NOMO-1 (cell line): ENCODE results near the gene CABP5.

Source experiments
- DNase-seq, 2 experiments: peaks; one replicate each; lab custom pipeline; 2025; ENCODE audit not compliant: unreplicated experiment in 2 of 2; lab: John Stamatoyannopoulos, UW

CABP5 gene

DNA sequence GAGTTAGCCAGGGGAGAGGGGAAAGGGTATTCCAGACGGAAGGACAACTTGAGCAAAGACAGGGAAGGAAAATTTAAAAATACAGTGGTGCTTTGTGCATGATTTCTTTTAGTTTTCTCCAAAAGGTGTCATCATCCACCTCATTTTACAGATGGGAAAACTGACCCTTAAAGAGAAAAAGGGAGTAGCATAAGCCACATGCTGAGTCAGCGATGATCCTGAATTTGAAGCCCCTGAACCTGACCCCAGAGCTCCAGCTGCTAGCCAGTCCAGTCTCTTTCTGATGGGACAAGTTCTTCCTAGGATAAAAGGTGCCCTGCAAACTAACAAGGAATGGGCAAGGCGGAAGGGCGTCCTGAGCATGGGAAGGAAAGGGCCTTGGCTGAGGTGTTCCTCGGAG is 10.3 kb downstream of the CABP5 start:
- DNase-seq = no peak

DNA sequence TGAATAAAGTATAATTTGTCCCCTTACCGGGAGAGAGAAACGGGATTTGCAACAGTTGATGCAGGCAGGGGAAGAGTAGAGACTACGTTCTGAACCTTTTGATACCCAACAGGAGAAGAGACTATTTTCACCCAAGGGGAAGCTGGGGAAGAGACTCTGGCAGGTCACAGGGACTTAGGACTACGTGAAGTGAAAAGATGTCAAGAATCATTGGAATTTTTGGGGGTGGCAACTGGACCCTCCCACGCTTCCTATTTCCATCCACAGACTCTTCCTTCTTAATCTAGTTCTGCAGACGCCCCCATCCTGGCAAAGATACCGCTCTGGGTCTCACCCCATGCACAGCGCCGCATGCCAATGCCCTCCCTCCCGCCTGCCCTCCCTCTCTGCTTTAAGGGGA is 13.8 kb downstream of the CABP5 start:
- no peak for DNase-seq

DNA sequence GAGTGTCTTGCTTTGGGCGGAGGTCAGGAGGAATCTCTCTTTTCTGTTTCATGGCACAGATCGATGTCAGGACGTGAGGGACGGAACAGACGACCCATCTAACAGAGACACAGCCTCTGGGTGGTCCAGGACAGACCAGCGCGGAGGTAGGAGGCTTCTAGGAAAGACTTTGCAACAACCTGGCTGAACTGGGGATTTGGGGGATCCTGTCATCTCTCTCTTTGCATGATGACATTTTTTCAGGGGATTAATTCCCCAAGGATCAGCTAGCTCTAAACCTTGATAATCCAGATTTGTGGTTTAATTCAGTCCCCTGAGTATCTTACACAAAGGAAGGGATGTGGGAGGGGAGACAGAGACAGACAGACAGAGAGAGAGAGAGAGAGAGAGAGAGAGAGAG is 14.4 kb downstream of the CABP5 start:
- no peak for DNase-seq

DNA sequence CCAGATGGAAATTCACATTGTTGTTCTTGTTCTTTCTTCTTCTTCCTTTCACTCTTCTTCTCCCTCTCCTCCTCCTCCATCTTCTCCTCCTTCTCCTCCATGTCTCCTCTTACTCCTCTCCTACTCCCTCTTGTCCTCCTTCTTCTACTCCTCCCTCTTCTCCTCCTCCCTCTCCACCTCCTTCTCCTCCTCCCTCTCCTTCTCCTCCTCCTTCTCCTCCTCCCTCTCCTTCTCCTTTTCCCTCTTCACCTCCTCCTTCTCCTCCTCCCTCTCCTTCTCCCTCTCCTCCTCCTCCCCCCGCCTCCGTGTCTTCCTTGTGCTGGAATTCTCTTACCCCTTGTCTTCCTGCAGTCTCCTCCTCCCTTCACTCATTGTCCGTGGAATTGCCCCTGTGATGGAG is 18.4 kb downstream of the CABP5 start:
- DNase-seq = no peak

DNA sequence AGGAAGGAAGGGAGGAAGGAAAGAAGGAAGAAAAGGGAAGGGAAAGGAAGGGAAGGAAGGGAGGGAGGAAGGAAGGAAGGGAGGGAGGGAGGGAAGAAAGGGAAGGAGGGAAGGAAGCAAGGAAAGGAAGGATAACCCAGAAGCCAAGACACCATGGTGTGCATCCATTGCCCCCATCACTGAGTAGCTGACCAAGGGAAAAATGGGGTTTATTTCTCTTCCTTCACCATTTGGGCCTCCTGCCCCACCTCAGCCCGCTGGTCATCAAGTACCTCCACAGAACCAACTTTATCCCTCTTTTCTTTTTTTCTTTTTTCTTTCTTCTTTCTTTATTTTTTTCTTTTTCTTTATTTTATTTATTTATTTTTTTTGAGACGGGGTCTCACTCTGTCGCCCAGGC is 20.4 kb downstream of the CABP5 start:
- no peak for DNase-seq

DNA sequence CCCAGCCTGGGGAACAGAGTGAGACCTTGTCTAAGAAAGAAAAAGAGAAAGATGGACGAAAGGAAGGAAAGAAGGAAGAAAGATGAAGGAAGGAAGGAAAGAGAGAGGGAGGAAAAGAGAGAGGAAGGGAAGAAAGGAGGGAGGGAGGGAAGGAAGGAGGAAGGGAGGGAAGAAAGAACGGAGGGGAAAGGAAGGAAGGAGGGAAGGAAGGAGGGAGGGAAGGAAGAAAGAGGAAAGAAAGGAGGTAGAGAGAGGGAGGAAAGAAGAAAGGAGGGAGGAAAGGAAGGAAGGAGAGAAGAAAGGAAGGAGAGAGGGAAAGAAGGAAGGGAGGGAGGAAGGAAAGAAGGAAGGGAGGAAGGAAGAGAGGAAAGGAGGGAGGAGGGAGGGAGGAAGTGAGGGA is 20.9 kb downstream of the CABP5 start:
- no peak for DNase-seq

DNA sequence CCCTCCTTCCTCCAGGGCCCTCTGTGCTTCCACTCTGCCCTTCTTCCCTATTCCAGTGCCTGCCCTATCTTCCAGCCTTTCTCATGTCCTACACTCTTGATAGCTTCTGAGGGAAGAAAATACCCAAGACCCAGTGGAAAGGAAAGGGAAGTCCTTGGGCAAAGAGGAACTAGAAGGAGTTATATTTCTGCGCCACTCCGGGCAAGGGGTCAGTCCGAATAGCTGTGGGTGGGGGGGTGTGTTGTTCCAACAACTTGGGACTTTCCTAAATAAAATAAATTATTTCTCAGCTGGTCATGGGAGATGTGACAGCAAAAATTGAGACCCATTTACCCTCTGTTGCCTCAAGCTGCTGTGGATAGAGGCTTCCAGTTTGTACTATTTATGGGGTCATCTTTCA is 23.2 kb downstream of the CABP5 start:
- DNase-seq = no peak

DNA sequence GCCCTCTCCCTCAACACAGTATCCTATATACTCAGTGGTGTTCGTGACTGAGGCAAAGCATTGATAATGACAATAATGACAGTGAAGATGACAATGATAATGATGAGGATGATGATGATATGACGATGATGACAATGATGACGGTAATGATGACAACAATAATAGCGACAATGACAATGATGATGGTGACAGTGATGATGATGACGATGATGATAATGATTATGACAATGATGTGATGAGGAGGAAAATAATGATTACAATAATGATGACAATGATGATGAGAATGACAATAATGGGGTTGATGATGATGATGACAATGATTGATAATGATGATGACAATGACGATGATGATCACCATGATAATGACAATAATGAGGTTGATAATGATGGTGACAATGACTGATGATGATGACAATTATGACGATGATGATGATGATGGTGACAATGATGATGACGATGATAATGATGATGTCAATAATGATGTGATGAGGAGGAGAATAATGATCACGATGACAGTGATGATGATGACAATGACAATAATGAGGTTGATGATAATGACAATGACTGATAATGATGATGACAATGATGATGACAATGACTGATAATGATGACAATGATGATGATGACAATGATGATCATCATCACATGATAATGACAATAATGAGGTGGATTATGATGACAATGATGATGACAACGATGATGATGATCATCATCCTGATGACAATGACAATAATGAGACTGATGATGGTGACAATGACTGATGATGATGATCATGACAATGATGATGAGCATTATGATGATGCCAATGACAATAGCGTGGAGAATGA is 32.7 kb downstream of the CABP5 start:
- no peak for DNase-seq

DNA sequence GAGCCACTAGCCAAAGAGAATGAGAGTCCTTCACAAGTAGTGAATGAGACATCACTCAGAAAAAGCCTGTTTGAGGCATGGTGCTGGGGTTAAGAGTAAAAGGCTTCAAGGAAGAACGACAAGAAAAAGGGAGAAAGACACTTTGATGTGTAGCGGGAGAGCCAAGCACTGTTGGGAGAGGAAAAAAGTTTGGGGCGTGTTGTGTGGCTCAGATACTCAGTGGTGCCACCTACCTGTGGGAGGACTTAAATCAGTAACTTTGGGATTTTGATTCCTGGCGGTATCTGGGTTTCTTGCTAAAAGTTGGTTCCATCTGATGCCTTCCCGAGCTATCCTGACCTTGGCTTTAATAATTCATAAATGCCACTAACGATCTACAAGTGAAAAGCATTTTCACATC is 37.1 kb downstream of the CABP5 start:
- no peak for DNase-seq

DNA sequence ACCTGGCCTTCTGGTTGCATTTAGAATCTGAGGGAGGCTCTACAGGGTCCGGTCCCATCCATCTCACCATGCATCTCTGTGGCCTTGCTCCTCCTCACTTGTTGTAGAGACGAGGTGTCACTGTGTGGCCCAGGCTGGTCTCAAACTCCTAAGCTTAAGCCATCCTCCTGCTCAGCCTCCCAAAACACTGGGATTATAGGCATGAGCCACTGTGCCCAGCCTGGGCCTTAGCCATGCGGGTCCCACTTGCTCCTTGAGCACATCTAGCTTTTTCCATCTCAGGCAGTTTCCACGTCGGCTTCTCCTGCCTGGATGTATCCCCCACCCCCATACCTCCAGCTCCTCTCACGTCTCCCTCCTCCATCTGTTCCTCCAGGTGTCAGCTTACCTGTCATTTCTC is 39.6 kb downstream of the CABP5 start:
- no peak for DNase-seq

DNA sequence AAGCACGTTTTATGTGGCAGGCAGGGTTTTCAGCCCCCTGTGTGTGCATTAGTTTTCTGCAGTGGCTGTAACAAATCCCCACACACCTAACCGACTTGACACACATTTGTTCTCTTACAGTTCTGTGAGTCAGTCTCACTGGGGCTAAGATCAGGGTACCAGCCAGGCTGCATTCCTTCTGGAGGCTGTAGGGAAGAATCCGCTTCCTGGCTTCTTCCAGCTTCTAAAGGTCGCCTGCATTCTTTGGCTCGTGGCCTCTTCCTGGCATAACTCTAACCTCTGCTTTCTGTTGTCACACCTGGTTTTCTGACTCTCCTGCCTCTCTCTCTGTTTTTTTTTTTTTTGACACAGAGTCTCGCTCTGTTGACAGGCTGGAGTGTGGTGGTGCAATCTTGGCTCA is 43.0 kb downstream of the CABP5 start:
- DNase-seq = no peak

DNA sequence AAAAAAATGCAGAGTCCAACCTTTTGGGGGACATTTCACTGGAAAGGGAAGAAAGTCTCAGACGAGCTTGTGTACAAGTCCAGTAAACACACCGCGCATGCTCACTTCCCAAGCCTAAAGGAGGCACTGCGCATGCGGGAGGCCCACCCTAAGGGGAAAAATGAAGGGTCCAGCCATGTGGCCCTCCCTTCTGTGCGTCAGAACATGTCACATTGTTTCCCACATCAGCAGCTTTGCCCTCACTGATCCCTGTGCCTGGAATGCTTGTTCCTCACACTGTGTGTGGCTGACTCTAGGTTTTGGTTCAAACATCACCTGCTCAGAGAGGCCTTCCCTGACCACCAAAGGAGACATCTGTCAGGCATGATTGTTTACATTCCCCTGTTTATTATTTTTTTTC is 45.1 kb downstream of the CABP5 start:
- no peak for DNase-seq

DNA sequence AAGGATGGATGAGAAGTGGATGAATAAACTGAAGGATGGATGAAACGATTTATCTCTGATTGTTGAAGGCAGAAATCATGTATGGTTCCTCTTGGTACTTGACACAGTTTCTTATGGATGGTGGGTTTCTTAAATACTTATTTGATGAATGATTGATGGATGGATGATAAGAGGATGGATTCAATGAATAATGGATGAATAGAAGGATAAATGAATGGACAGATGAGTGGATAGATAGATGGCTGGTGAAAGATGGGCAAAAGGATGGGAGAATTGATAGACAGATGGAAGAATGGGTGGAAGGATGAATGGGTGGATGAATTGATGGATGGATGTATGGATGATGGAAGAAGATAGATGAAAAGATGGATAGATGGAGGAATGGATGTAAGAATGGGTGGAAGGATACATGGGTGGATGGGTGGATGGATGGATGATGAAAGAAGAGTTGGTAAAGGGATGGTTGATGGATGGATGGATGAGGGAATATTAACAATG is 47.6 kb downstream of the CABP5 start:
- no peak for DNase-seq

DNA sequence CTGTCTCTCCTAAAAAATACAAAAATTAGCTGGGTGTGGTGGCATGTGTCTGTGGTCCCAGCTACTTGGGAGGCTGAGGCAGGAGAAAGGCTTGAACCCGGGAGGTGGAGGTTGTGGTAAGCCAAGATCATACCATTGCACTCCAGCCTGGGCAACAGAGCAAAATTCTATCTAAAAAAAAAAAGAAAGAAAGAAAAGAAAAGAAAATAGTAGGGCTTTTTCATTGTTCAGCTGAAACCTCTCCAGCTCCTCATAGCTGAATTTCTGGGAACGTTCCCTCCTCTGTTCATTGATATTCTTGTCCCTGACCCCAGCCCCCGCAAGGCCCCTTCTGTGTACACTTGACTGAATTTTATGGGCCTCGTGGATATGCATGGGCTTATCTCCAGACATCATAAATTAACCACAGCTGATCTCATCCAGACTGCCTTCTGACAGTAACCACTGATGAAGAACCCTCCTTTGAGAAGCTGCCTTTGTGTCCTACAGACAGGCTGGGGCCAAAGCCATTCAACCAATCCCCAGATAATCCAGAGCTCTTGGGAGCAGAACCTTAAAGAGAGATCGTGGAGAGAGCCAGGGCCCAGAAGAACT is 49.6 kb downstream of the CABP5 start, which contains the start of gene ELSPBP1:
ELSPBP1 (plus strand) TSS at position 424 of the 594 bp plus-strand sequence. CDS start 14,036 bp downstream, outside the sequence.
- DNase-seq = no peak

DNA sequence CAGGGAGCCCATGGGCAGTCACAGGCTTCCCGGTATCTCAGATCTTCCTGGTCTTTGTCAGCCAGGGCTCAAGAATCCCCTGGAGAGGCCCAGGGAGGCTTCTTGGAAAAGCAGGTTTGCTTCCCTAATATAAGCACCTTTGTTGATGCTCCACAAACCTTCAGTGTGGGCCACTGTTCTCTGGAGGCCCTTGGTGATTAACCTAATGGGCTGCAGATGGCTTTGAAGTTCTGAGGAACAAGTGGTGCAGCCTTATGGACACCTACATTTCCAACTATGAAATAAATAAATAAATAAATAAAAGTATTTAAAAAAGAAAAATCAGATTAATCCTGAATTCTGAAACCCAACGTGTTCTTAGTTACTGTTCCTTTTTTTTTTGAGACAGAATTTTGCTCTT is 51.8 kb downstream of the CABP5 start, which contains the start of gene BSPH1:
BSPH1 (minus strand) TSS at position 101 of the 400 bp plus-strand sequence; CDS start at position 12, 89 bp downstream.
- no peak for DNase-seq

DNA sequence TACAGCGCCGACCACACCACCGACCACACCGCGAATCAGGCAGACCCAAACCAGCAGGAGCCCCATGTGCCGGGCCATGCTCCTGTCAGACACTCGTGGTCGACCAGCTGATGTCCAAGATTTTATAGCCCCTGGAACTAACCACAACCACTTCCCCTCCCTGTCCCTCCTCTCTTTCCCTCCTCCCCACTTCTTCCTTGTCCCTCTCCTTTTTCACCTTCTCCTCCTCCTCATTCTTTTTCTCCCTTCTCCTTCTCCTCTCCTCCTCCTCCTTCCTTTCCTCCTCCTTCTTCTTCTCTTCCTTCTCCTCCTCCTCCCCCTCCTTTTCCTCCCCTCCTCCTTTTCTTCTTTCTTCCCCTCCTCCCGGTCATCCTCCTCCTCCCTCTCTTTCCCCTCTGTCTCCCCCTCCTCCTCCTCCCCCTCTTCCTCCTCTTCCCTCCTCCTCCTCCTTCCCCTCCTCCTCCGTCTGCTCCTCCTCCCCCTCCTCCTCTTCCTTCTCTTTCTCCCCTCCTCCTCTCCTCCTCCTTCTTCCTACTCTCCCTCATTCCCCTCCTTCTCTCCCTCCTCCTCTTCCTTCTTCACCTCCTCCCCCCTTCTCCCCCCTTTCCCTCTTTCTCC is 52.6 kb downstream of the CABP5 start:
- no peak for DNase-seq
